HepG2 (cell line): ENCODE data around the gene FAM3B. TPM values are rescaled to one million over a fixed set of nuclear protein-coding genes. Genes with fewer than 3 reads are reported as not detected.

Experiments used
- ATAC-seq: fragments of 200-7000 bp; cut with Tn5 transposase; 3 replicates; pipeline ENCODE4 v1.9.1; 2020; ENCODE audit warnings: mild to moderate bottlenecking, moderate library complexity
- BruUV-seq: library from RNA; stranded (reverse); fragments of 400-500 nt; replicated peaks from 2 replicates; lab custom pipeline; 2021; lab: Mats Ljungman, UMichigan
- CTCF ChIA-PET: fragments of 300-600 bp; formaldehyde crosslinking; extraction: SDS; loops from one replicate; lab custom pipeline; 2021; ENCODE audit warnings: low total read pairs, inconsistent platforms, low intra/inter-chr PET ratio; lab: Yijun Ruan, JAX
- POLR2A ChIA-PET: fragments of 350-600 bp; sonication (Branson Sonifier 250); formaldehyde crosslinking; loops from one replicate; lab custom pipeline; 2020; ENCODE audit warnings: antibody characterized with exemption, inconsistent platforms; lab: Yijun Ruan, JAX
- DNase-seq: peaks from one replicate; pipeline ENCODE4 v3.0.0-alpha.2; 2015; ENCODE audit warnings: low spot score
- FAIRE-seq: peaks from 3 replicates; lab custom pipeline; 2011; peaks lifted over from hg19 to GRCh38; lab: Jason Lieb, UNC
- H2AFZ ChIP-seq: one replicate; pipeline ENCODE4 v1.6.1; 2011; ENCODE audit warnings: low read length, inconsistent platforms
- H3K27ac ChIP-seq: fragments of 300-600 bp; 3 replicates; pipeline ENCODE4 v1.8.0; 2011; ENCODE audit warnings: mixed run types, mild to moderate bottlenecking, mixed read lengths, low read length, inconsistent platforms; ENCODE audit not compliant: insufficient read depth; ENCODE audit errors: extremely low read length
- H3K27me3 ChIP-seq, 2 experiments: fragments of 200-600 bp in 1 of 2; 2 replicates in 1 of 2; 3 replicates in 1 of 2; pipeline versions ENCODE4 v1.6.0 to v1.8.0; 2011; ENCODE audit warnings: low read length in 2 of 2, mild to moderate bottlenecking in 2 of 2, moderate library complexity in 2 of 2, inconsistent platforms in 1 of 2; ENCODE audit not compliant: insufficient read depth in 2 of 2, control insufficient read depth in 1 of 2
- H3K36me3 ChIP-seq, 2 experiments: fragments of 200-600 bp in 1 of 2; replicated peaks in 1 of 2; 2 replicates in 1 of 2; 3 replicates in 1 of 2; pipeline versions ENCODE4 v1.5.1 to v1.8.0; 2011; ENCODE audit warnings: low read length in 2 of 2, inconsistent platforms in 1 of 2; ENCODE audit not compliant: insufficient read depth in 2 of 2, control insufficient read depth in 1 of 2
- H3K4me1 ChIP-seq: 2 replicates; pipeline ENCODE4 v1.5.1; 2012; ENCODE audit warnings: low read length, inconsistent platforms; ENCODE audit not compliant: insufficient read depth
- H3K4me2 ChIP-seq: 2 replicates; pipeline ENCODE4 v1.6.0; 2011; ENCODE audit warnings: low read depth, low read length, inconsistent platforms
- H3K4me3 ChIP-seq, 3 experiments: fragments of 200-600 bp in 1 of 3; sonication (generic), shearing (Covaris generic) in 1 of 3; replicated peaks in 1 of 3; 2 replicates each; pipeline ENCODE4 v1.5.1; 2011 to 2016; ENCODE audit warnings: low read length in 3 of 3, inconsistent platforms in 2 of 3, low read depth in 2 of 3, mild to moderate bottlenecking in 2 of 3, control low read depth in 1 of 3, mixed read lengths in 1 of 3; ENCODE audit not compliant: insufficient read depth in 1 of 3
- H3K79me2 ChIP-seq: one replicate; pipeline ENCODE4 v1.6.1; 2011; ENCODE audit warnings: low read length, inconsistent platforms; ENCODE audit not compliant: insufficient read depth
- H3K9ac ChIP-seq: 2 replicates; pipeline ENCODE4 v1.6.0; 2011; ENCODE audit warnings: mild to moderate bottlenecking, low read depth, low read length, inconsistent platforms; ENCODE audit not compliant: insufficient read depth
- H3K9me3 ChIP-seq: 2 replicates; pipeline ENCODE4 v1.5.1; 2012; ENCODE audit warnings: mild to moderate bottlenecking, low read length
- H4K20me1 ChIP-seq: 2 replicates; pipeline ENCODE4 v1.6.0; 2011; ENCODE audit warnings: inconsistent platforms, mild to moderate bottlenecking, low read length, moderate library complexity; ENCODE audit not compliant: insufficient read depth
- ATF1 ChIP-seq: IDR thresholded peaks from 2 replicates; pipeline ENCODE4 v1.6.1; 2016; ENCODE audit warnings: mild to moderate bottlenecking, control low read depth
- FOXP4 ChIP-seq: sonication (generic); formaldehyde crosslinking; IDR thresholded peaks from 2 replicates; pipeline ENCODE4 v1.4.0; 2020; ENCODE audit warnings: missing genetic modification reagents
- HNF4A ChIP-seq: sonication (generic); formaldehyde crosslinking; IDR thresholded peaks from 2 replicates; pipeline ENCODE4 v1.4.0; 2020; ENCODE audit warnings: missing genetic modification reagents
- MAZ ChIP-seq, 2 experiments: sonication (generic) in 1 of 2; formaldehyde crosslinking in 1 of 2; IDR thresholded peaks; 2 replicates each; pipeline versions ENCODE4 v1.5.0 to v1.6.1; 2012 to 2020; ENCODE audit warnings: low read depth in 2 of 2, mild to moderate bottlenecking in 2 of 2, borderline replicate concordance in 1 of 2, improper control_type of control experiment in 1 of 2, low read length in 1 of 2, missing genetic modification reagents in 1 of 2, moderate library complexity in 1 of 2
- MTA1 ChIP-seq: sonication (generic); formaldehyde crosslinking; IDR thresholded peaks from 2 replicates; pipeline ENCODE4 v1.4.0; 2020; ENCODE audit warnings: missing genetic modification reagents, mild to moderate bottlenecking, borderline replicate concordance
- SALL1 ChIP-seq: sonication (generic); formaldehyde crosslinking; IDR thresholded peaks from 2 replicates; pipeline ENCODE4 v1.8.0; 2022; ENCODE audit warnings: mild to moderate bottlenecking, missing genetic modification reagents
- ZBTB8A ChIP-seq: sonication (generic); formaldehyde crosslinking; IDR thresholded peaks from 2 replicates; pipeline ENCODE4 v1.4.0; 2020; ENCODE audit warnings: mild to moderate bottlenecking, low read depth, missing genetic modification reagents, borderline replicate concordance
- ZNF354B ChIP-seq: sonication (generic); formaldehyde crosslinking; IDR thresholded peaks from 2 replicates; pipeline ENCODE4 v1.8.0; 2022; ENCODE audit warnings: mild to moderate bottlenecking, missing genetic modification reagents
- ZNF687 ChIP-seq: sonication (generic); formaldehyde crosslinking; IDR thresholded peaks from 2 replicates; pipeline ENCODE4 v1.5.1; 2020; ENCODE audit warnings: mild to moderate bottlenecking, missing genetic modification reagents, moderate library complexity
- WGBS: methylation state at CpG from one replicate; pipeline ENCODE4 v1.1.6; 2017; ENCODE audit warnings: low lambda C conversion rate; 5-methylcytosine and 5-hydroxymethylcytosine counted together
- in situ Hi-C: cut with HindIII; loops from 2 replicates; pipeline ENCODE4 v1.10.0; 2017; ENCODE audit warnings: low pct_unique_long_range_greater_than_20kb; ENCODE audit not compliant: extremely low pct_ligation_motif_present
- intact Hi-C: fragments of 100-400 bp; cut with micrococcal nuclease; formaldehyde crosslinking; loops from one replicate; pipeline ENCODE4 v1.10.0; 2022; ENCODE audit not compliant: unreplicated experiment
- polyA plus RNA-seq, 8 experiments: library from polyadenylated mRNA; depleted of rRNA in 3 of 8; stranded (reverse) in 7 of 8; unstranded in 1 of 8; fragments of >200 nt; fragmentation: Illumina TruSeq in 4 of 8; extraction: Trizol in 4 of 8; gene quantifications; 2 replicates each; pipeline versions ENCODE4 v1.2.1 to v1.2.3, GENCODE V29; 2011 to 2016; ENCODE audit warnings: low read depth in 4 of 8, missing spikeins in 1 of 8, mixed read lengths in 1 of 8; ENCODE audit not compliant: insufficient read depth in 1 of 8
- total RNA-seq, 5 experiments: library from RNA; depleted of rRNA; stranded (reverse); fragments of >200 nt; fragmentation: Illumina TruSeq; extraction: Trizol; gene quantifications; 2 replicates each; pipeline ENCODE4 v1.2.3, GENCODE V29; 2016; ENCODE audit warnings: low read depth in 1 of 5

FAM3B gene
- total and polyA plus RNA-seq, 2 of the 13 experiments (the other 11 are each of a cell fraction or from before 2014, with no cell fraction given): 46.5 to 62.0 TPM

- WGBS: 76% methylated on average over 5 of the region's 9 CpGs
- POLR2A ChIA-PET: interaction anchor here (1.9 to 2.1 kb wide), 2 partner anchors 35 to 43 kb away, joined by 7 read pairs; partner anchors contain the start of gene MX2
- FAIRE-seq: no peak
Observed at GRCh38 chr21:41318218-41318617, 1.6 kb downstream of the FAM3B start.

DNA sequence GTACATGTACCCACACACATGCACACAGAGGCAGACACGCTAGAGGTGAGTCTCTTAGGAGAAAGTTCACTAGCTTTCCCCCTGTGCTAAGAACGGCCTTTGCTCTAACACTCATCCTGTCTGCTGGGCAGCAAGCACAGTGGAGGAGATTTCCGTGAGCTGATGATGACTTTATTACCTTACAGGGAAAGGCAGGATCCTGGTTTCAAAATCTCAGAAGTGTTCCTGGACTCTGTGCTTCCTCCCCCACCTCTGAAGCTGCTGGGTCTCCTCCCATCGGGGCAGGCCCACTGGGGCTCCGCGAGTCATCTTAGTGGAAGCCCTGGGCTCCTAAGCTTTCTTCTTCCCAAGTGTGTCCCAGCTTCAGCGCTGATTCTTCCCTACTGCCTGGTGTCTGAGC lies 2.7 kb downstream of the FAM3B start:
- ChIA-PET POLR2A (interaction anchor here (1.1 to 8.6 kb wide), 5 partner anchors 36 to 52 kb away, joined by 3 to 105 read pairs (median 7); partner anchors contain the start of gene MX2), CTCF (no interaction called here)
- FAIRE-seq (no peak), DNase-seq (no peak), ATAC-seq (no peak)
- no peaks in the 10 kb centered on the region for H4K20me1 ChIP-seq
- in situ Hi-C loops: no loop called here
- no peaks in the 10 kb centered on the region for H3K9me3 ChIP-seq
- peak; percentile 24 for TF ChIP-seq HNF4A (CRISPR knock-in tag)
- peak; percentile 31 for TF ChIP-seq ZNF687 (CRISPR knock-in tag)
- peak; percentile 65; the same call in 1 of the 2 replicates for TF ChIP-seq MTA1 (CRISPR knock-in tag)
- TF ChIP-seq MAZ (IDR thresholded peaks at IDR 0.05; ENCODE audit: borderline replicate concordance, low read depth, low read length): no peak
- TF ChIP-seq MAZ (CRISPR knock-in tag; IDR thresholded peaks at IDR 0.05; ENCODE audit: low read depth): no peak
- TF ChIP-seq SALL1 (CRISPR knock-in tag): peak; percentile 9; the same call in 1 of the 2 replicates
- no peak for TF ChIP-seq ZNF354B (CRISPR knock-in tag)
- H3K4me2 ChIP-seq: peak overlapping the region; percentile 23; the same call in 1 of the 2 replicates
- BruUV-seq: no TSS peak
- H3K36me3 ChIP-seq: no peaks in the 10 kb centered on the region
- no peak overlapping the region for H3K9ac ChIP-seq
- no peak overlapping the region for H2AFZ ChIP-seq
- intact Hi-C loops: no loop called here
- peaks cover 10% of the 10 kb centered on the region for H3K79me2 ChIP-seq
- H3K27ac ChIP-seq: peak overlapping the region; percentile 16
- H3K27me3 ChIP-seq: peaks cover 0 to 12% of the 10 kb centered on the region in 2 experiments; a peak in 1 of 5 replicates
- peaks cover 81% of the 10 kb centered on the region for H3K4me1 ChIP-seq
- H3K4me3 ChIP-seq: no peak overlapping the region; a peak in 1 of 6 replicates
- 39% methylated on average over 6 of the region's 7 CpGs for WGBS

More at GRCh38 chr21:41318218-41318617, 1.6 kb downstream of the FAM3B start:
- in situ Hi-C loops (no loop called here), intact Hi-C loops (no loop called here)
- Histone ChIP-seq H3K36me3 (no peaks in the 10 kb centered on the region), H3K9me3 (no peaks in the 10 kb centered on the region), H2AFZ (no peak overlapping the region), H3K27me3 (peaks cover 0 to 13% of the 10 kb centered on the region in 2 experiments; a peak in 1 of 5 replicates), H3K4me2 (no peak overlapping the region), H3K27ac (no peak overlapping the region), H3K4me3 (no peak overlapping the region), H3K4me1 (peaks cover 71% of the 10 kb centered on the region), H4K20me1 (no peaks in the 10 kb centered on the region), H3K9ac (no peak overlapping the region), H3K79me2 (peaks cover 3% of the 10 kb centered on the region)
- ATAC-seq (no peak), DNase-seq (no peak)
- no peak for TF ChIP-seq FOXP4 (CRISPR knock-in tag)
- no peak for TF ChIP-seq ATF1
- no peak for TF ChIP-seq ZBTB8A (CRISPR knock-in tag)
- no TSS peak for BruUV-seq
- CTCF ChIA-PET: no interaction called here
